NCI-H526 treated with DMSO at 0.1 percent for 48 hours (cell line): ENCODE measurements around the gene REX1BD.

Source experiments
- DNase-seq: peaks from one replicate; lab custom pipeline; 2025; lab: John Stamatoyannopoulos, UW

REX1BD gene

GRCh38 chr19:18613589-18614234 is 25.1 kb downstream of the REX1BD start:
- no peak for DNase-seq

GRCh38 chr19:18616023-18616422 is 27.4 kb downstream of the REX1BD start:
- no peak for DNase-seq

GRCh38 chr19:18617562-18617961 is 29.0 kb downstream of the REX1BD start:
- DNase-seq: no peak

- DNase-seq: no peak
These were observed 29.6 kb downstream of the REX1BD start for GRCh38 chr19:18618236-18618635.

GRCh38 chr19:18620311-18620710 is 31.7 kb downstream of the REX1BD start:
- DNase-seq: no peak

- DNase-seq: no peak
These were observed 32.3 kb downstream of the REX1BD start for GRCh38 chr19:18620902-18621301.

- no peak for DNase-seq
These were observed 38.3 kb downstream of the REX1BD start for GRCh38 chr19:18626906-18627305.

GRCh38 chr19:18629166-18630088 is 40.8 kb downstream of the REX1BD start:
- no peak for DNase-seq

GRCh38 chr19:18633321-18633720 is 44.7 kb downstream of the REX1BD start:
- no peak for DNase-seq

- no peak for DNase-seq
These were observed 46.2 kb downstream of the REX1BD start for GRCh38 chr19:18634612-18635297.

GRCh38 chr19:18635831-18636182 is 47.2 kb downstream of the REX1BD start:
- no peak for DNase-seq

- DNase-seq: peak; percentile 79
These were observed 47.8 kb downstream of the REX1BD start for GRCh38 chr19:18636183-18636968.

GRCh38 chr19:18636969-18637629 is 48.5 kb downstream of the REX1BD start, which contains the start of gene KLHL26:
TSS of gene KLHL26 (plus strand) at chr19:18637028. CDS start at chr19:18637055, 27 bp downstream.
- DNase-seq: no peak

- no peak for DNase-seq
These were observed 49.4 kb downstream of the REX1BD start for GRCh38 chr19:18637673-18638630.

GRCh38 chr19:18639706-18640243 is 51.2 kb downstream of the REX1BD start:
- no peak for DNase-seq
